ENCODE results near the gene MSLN.

The MSLN gene

GRCh38 chr16:776824-777223 is 16.3 kb downstream of the MSLN start:
- no peak for DNase-seq (ENCODE audit: low read depth)

GRCh38 chr16:777826-778225 is 17.3 kb downstream of the MSLN start:
- no peak for DNase-seq (ENCODE audit: low read depth)

GRCh38 chr16:778447-778846 is 17.9 kb downstream of the MSLN start:
- DNase-seq (ENCODE audit: low read depth), result no peak

GRCh38 chr16:778909-779527 is 18.5 kb downstream of the MSLN start:
- DNase-seq (ENCODE audit: low read depth), result no peak

DNA sequence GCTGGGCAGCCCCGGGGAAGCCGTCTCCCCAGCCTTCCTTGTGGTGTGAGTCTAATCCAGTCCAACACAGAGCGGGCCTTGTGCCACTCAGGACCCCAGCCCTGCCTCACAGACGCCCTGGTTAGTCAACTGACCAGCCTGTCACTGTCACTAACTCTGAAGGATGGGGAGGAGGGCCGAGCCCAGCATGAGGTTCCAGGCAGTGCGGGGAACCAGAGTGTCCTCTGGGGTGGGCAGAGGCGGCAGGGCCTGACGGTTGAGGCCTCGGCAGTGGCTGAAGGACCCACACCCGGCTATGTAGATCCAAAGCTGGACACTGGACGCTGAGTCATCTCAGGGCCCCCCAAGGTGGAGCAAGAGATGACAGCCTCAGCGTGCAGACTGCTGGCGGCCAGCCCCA is 19.0 kb downstream of the MSLN start:
- DNase-seq (ENCODE audit: low read depth), result no peak

GRCh38 chr16:780296-780695 is 19.8 kb downstream of the MSLN start:
- no peak for DNase-seq (ENCODE audit: low read depth)

DNA sequence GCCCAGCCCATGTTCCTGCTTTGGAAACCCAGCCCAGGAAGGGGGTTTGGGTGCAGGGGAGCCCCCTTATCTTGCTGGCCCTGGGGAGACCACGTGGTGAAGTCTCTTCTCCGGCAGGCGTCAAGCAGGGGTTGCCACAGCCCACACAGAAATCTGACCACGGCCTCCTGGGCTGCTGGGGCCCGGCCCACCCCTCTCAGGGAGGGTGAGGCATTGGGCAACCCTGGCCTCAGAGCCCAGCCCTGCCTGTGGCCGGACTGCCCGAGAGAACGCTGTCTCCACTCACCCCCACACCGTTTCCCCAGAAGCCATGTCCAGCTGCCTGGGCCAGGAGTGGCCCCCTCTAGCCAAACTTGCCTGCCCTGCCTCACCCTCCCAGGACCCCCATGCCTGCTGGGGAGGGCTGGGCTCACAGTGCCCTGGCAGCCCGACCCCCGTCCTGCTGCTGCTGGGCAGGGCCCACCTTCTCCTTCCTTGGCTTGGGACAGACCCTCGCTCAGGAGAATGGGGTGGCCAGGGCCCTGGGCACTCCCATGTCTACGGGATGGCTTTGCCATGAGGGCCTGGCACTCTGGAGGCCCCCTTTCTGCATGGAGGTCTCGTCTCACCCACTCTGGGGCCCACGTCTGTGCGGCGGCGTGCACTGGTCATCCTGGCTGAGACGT is 20.9 kb downstream of the MSLN start:
- no peak for DNase-seq (ENCODE audit: low read depth)

DNA sequence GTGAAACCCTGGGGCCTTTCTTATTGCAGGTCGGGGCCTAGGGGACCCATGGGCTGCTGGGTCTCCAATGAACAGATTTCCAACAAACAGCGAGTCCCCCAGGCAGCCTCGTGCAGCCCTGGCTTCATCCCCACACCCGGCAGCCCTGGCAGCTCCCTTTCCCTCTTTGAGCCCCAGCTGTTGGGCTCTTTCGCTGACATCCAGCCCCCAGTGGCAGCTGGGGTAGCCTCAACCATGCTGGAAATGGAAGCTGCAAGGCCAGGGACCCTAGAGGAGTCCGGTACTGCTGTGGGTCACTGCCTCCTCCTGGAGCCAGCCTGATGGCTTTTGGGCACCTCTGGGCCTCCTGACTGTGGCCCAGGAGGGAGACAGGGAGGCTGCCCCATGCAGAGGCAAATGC is 21.7 kb downstream of the MSLN start:
- no peak for DNase-seq (ENCODE audit: low read depth)

GRCh38 chr16:782766-783403 is 22.4 kb downstream of the MSLN start:
- DNase-seq (ENCODE audit: low read depth), result no peak

DNA sequence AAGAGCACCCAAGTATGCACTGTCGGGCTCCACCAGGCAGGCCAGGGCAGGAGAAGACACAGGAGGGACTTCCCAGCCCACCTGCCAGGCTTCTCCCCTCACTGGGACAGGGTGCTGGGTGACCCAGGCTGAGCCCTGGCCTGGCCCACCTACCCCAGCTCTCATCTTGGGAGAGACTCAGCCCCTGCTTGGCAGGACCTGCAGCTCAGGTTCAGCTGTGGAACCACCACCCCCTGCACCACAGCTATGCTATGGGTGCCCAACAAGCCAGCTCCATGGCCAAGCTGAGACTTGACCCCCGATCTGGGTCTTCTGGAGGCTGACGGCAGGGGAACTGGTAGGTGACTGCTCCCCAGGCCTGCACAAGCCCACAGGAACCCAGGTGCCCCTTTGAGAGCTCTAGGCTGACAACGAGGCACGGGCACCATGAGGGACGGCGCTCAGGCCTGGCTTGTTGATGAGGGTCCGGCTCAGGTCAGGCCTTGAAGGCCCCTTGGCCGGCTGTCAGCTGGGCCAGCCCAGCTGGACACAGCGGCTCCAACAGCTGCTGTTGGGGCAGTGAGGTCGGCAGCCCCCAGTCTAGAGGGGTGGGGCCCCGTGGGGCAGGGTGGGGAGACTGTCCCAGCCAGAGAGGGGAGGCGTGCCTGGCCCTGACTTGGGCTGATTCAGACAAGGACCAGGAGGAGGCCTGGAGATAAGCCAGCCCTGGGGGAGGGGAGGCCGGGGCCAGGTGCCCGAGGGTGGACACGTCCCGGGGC is 23.0 kb downstream of the MSLN start:
- no peak for DNase-seq (ENCODE audit: low read depth)

GRCh38 chr16:784431-784830 is 23.9 kb downstream of the MSLN start:
- no peak for DNase-seq (ENCODE audit: low read depth)

GRCh38 chr16:785563-786535 is 25.3 kb downstream of the MSLN start:
- peak; percentile 65 for DNase-seq (ENCODE audit: low read depth)

DNA sequence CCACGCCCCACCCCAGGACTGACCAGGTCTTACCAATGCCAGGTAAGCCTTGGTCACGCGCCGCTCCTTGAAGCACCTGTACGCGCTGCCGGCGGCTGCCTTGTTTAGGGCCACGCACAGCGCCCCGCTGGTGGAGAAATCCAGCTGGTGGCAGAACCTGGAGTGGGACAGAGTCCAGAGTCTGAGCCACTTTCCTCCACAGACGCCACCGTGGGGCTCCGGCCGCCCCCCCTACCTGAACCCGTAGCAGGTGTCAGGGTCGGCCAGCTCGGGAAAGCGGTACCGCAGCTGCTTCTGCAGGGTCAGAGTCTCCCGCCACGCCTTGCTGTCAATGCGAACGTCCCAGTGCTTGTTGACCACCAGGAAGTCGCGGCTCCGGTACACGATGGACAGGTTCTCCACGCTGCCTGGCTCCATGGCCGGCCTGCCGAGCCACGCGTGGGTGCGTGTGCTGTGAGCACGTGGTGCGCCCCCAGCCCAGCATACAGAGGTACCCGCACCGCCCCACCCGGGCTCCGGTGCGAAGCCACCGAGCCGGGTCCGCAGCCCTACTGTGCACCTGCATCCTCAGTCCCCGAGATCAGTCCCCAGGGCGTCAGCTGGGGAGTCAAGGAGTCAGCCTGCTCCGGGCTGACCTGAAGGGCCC is 26.9 kb downstream of the MSLN start:
- no peak for DNase-seq (ENCODE audit: low read depth)

DNA sequence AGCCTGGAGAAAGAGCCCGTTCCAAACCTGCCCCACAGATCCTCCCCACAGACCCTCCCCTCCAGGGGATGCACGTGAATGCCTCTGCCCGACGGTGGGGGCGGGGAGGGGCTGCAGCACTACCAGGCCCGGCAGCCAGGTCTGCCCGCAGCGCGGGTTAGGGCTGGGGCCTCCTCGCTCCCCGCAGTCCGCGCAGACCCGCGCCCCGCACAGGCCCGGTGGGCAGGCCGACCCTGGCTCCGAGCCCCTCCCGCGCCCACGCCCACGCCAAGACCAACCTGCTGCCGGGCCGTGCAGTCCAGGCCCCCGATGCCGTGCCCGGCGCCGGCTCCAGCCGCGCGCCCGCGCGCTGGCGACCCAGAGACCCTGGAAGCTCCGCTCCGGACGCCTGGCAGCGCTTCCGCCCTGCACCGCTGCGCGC is 27.5 kb downstream of the MSLN start, which contains the start of gene RPUSD1:
Gene RPUSD1, minus strand, starts transcription at position 404 of the 421 bp plus-strand sequence. CDS start 644 bp downstream, outside the sequence.
- DNase-seq (ENCODE audit: low read depth), result no peak

GRCh38 chr16:788399-789126 is 28.0 kb downstream of the MSLN start, which contains the start of gene CHTF18:
TSS of gene CHTF18 (plus strand) at chr16:788620. CDS start at chr16:788685, 65 bp downstream.
- DNase-seq (ENCODE audit: low read depth), result peak; percentile 83

DNA sequence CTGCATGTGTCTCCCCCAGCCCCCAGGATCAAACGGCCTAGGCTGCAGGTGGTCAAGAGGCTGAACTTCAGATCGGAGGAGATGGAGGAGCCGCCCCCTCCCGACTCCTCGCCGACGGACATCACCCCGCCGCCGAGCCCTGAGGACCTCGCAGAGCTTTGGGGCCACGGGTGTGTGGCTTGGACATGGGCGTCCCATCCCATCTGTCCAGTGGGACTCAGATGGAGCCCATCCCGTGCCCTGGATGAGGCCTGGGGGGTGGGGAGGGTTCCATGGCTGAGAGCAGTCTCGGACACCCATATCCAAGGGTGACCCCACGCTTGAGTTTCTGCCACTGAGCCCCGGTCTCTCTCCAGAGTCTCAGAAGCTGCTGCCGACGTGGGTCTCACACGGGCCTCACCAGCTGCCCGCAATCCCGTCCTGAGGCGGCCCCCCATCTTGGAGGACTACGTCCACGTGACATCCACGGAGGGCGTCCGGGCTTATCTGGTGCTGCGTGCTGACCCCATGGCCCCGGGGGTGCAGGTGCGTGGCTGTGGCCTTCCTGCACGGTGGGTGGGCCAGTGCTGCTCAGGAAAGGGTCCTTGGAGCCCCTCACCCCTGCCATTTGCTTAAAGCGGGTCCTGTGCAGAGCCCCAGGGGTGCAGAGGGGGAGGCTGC is 28.8 kb downstream of the MSLN start:
- DNase-seq (ENCODE audit: low read depth), result no peak

- DNase-seq (ENCODE audit: low read depth), result no peak
Measured at GRCh38 chr16:790086-790485, 29.6 kb downstream of the MSLN start.

DNA sequence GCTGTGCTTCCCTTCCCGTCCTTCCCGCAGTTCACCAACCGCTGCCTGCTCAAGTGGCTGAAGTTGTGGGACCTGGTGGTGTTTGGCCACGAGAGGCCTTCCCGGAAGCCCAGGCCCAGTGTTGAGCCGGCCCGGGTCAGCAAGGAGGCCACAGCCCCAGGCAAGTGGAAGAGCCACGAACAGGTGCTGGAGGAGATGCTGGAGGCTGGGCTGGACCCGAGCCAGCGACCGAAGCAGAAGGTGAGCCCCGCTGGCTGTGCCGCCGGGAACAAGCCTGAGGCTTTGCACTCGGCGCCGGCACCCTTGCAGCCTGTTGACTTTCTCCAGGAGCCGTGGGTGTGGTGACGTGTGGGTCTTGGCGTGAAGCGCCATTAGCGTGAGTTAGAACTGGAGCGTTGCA is 30.6 kb downstream of the MSLN start:
- DNase-seq (ENCODE audit: low read depth), result no peak

DNA sequence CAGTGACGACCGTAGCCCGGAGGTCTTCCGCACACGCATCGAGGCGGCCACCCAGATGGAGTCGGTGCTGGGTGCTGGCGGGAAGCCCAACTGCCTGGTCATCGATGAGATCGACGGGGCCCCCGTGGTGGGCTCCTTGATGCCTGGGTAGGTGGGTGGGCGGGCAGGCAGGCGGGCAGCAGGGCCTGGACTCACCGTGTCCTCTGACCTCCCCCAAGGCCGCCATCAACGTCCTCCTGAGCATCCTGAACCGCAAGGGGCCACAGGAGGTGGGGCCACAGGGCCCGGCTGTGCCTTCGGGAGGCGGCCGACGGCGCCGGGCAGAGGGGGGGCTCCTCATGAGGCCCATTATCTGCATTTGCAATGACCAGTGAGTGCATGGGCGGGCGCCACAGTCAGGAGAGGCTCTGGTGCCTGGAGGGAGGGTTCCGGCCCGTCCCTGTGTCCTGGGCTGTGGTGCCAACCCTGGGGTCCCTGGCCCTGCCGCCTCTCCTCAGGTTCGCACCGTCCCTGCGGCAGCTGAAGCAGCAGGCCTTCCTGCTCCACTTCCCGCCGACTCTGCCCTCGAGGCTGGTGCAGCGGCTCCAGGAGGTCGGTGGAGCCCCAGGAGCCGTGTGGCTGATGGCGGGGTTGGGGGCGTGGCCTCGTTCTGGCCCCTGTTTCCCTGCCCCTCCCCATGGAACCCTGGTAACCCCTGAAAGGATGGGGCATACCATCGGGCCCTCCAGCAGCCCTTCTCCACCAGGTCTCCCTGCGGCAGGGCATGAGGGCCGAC is 31.9 kb downstream of the MSLN start:
- DNase-seq (ENCODE audit: low read depth), result no peak
